Omental fat pad (tissue), 4 donors: ENCODE results near the gene VSTM1. TPM values are rescaled to one million over a fixed set of nuclear protein-coding genes. Genes with fewer than 3 reads are reported as not detected.

ENCODE experiments used
- ATAC-seq: fragments of 150-250 bp; one replicate; pipeline ENCODE4 v1.9.1; 2016; ENCODE audit warnings: mild to moderate bottlenecking, moderate library complexity; ENCODE audit not compliant: low FRiP score
- DNase-seq: peaks from one replicate; pipeline ENCODE4 v3.0.0-alpha.2; 2019; ENCODE audit warnings: low spot score
- total RNA-seq, 4 donors: library from RNA; depleted of rRNA; stranded (reverse); fragments of >200 nt; gene quantifications; one replicate each; pipeline ENCODE4 v1.1.0, GENCODE V29; 2016
- TF ChIP-seq, protein P1 (sequence below), 3 donors: fragments of 450-650 bp; IDR thresholded peaks; one replicate each; pipeline ENCODE4 v1.5.1; 2016 to 2017; ENCODE audit warnings: antibody characterized with exemption in 3 of 3, mild to moderate bottlenecking in 3 of 3, moderate library complexity in 2 of 3

Gene VSTM1
- total RNA-seq, 4 donors from 2014 or later, result not detected

DNA sequence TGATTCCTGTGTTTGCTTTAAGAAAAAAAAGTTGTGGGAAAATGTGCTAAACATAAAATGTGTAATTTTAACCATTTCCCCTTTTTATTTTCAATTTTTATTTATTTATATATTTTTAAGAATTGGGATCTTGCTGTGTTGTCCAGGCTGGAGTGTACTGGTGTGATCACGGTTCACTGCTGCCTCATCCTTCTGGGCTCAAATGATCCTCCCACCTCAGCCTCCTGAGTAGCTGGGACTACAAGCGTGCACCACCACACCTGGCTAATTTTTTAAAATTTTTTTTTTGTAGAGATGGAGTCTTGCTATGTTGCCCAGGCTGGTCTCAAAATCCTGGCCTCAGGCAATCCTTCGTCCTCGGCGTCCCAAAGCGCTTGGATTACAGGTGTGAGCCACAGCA, 53.2 kb downstream of the VSTM1 start:
- ATAC-seq (no peak), DNase-seq (no peak)
- TF ChIP-seq, protein P1, sequence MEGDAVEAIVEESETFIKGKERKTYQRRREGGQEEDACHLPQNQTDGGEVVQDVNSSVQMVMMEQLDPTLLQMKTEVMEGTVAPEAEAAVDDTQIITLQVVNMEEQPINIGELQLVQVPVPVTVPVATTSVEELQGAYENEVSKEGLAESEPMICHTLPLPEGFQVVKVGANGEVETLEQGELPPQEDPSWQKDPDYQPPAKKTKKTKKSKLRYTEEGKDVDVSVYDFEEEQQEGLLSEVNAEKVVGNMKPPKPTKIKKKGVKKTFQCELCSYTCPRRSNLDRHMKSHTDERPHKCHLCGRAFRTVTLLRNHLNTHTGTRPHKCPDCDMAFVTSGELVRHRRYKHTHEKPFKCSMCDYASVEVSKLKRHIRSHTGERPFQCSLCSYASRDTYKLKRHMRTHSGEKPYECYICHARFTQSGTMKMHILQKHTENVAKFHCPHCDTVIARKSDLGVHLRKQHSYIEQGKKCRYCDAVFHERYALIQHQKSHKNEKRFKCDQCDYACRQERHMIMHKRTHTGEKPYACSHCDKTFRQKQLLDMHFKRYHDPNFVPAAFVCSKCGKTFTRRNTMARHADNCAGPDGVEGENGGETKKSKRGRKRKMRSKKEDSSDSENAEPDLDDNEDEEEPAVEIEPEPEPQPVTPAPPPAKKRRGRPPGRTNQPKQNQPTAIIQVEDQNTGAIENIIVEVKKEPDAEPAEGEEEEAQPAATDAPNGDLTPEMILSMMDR (IDR thresholded peaks at IDR 0.05), result no peak

DNA sequence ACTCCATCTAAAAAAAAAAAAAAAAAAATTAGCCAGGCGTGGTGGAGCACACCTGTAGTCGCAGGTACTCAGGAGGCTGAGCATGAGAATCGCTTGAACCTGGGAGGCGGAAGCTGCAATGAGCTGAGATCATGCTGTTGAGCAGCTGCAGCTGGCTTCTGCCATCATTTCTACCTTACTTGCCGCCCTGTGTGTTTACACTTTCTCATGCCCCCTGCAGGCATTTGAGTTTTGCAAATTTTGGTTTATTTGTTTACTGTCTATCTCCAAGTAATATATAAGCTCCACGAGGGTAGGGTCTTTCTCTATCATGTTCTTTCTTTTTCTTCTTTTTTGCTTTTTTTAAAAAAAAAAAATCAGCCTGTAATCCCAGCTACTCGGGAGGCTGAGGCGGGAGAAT, 54.3 kb downstream of the VSTM1 start:
- ATAC-seq, result no peak
- DNase-seq, result no peak
- TF ChIP-seq, protein P1 (IDR thresholded peaks at IDR 0.05), result no peak

DNA sequence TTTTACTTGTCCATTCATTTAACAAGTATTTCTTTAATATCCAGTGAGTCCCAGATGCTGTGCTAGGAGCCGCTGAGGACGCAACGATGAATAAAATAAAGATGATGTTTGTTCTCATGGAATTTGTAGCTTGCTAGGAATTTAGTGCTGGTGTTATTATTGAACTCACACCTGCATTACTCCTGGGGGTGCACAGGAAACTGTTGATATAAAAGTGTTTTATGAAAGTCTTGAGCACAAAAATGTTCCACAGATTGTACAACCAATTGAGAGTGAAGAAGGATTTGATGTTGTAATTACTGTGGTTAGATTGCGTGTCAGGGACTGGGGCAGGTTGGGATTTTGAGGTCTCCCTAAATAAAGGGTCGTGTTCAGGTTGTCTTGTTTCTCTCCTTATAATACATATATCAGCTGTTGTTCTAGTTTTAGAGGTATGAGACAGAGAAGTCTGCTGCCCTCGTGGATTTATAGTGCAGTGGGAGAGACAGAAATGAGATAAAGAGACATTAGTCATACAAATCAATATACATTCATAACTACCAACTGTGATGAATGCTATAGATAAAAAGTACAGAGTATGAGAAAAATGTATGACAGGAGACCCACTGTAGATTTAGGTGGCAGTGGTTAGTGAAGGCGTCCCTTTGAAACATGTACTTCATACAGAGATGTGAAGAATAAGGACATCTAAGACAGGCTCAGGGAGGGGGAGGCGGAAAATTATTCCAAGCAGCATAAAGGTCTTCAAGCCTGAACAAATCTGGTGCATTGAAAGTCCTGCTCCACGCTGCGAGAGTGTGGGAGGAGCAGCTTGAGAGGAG, 61.0 kb downstream of the VSTM1 start:
- DNase-seq (no peak), ATAC-seq (no peak)
- TF ChIP-seq, protein P1 (IDR thresholded peaks at IDR 0.05), result no peak

DNA sequence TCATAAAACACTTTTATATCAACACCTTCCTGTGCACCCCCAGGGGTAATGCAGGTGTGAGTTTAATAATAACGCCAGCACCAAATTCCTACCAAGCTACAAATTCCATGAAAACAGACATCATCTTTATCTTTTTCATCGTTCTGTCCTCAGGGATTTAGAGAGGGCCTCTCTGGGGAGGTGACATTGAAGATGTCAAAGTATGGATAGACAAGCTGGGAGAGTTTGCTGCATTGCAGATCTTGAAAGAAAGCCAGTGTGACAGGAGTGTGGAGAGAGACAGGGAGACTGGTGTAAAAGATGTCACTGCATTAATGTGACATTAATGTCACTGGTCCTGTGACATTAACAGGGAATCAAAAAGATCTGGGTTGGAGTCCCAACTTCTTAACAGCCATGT, 62.2 kb downstream of the VSTM1 start:
- TF ChIP-seq, protein P1 (IDR thresholded peaks at IDR 0.05), result no peak
- DNase-seq (no peak), ATAC-seq (no peak)

DNA sequence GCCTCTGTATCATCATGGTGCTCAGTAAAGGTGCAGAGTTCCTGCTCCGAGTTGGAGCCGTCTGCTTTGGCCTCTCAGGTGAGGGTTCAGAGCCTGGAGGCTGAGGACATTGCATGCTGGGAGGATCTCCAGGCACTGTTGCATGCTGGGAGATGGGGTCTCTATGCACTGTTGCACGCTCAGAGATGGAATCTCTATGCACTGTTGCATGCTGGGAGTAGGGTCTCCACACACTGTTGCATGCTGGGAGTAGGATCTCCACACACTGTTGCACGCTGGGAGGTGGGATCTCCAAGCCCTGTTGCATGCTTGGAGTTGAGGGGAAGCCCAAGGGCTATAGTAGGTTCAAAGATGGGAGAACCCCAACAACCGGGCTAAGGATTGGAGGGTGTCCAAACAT, 64.0 kb downstream of the VSTM1 start:
- DNase-seq (no peak), ATAC-seq (no peak)
- TF ChIP-seq, protein P1 (IDR thresholded peaks at IDR 0.05), result no peak

DNA sequence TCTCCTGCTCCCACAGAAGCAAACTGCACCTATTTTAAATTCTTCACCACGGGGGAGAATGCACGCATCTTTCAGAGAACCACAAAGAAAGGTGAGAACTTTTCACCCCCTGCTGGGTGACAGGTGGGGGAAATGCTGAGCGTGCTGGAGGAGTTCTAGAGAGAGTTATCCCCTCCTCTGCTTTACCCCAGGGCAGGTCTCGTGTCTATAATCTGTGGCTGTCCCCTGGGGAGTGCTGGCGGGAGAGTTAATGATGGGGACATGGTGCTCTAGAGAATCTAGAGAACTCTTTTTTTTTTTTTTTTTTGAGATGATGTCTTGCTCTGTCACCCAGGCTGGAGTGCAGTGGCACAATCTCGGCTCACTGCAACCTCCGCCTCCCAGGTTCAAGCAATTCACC, 65.5 kb downstream of the VSTM1 start:
- no peak for DNase-seq
- no peak for ATAC-seq
- TF ChIP-seq, protein P1 (IDR thresholded peaks at IDR 0.05), result no peak

DNA sequence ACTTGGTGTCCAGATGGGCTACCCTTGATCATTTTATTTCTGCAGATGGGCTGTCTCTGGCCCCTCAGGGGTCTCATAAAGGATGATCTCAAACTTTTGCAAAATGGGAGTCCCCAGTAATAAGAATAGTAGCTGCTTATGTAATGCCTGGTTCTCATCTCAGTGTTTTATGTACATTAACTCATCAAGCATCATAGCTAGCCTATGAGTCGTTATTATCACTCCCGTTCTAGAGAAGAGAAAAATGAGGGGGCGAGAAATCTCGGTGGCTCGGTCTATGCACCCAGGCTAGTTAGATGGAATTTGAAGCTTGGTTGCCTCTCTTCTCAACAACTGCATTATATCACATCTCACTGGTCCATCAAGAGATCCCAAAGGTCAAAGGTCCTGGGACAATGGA, 68.9 kb downstream of the VSTM1 start:
- TF ChIP-seq, protein P1 (IDR thresholded peaks at IDR 0.05), result no peak
- DNase-seq (no peak), ATAC-seq (no peak)
